NCI-H2107 treated with DMSO at 0.1 percent for 48 hours (cell line): ENCODE results near the gene ZBTB17.
"Not testable (repeated sequence)": the region's sequence is repeated elsewhere in the genome, so short reads cannot be mapped to it uniquely, and the experiment has no call there.

Source experiments
- DNase-seq: peaks from one replicate; lab custom pipeline; 2025; ENCODE audit not compliant: unreplicated experiment; lab: John Stamatoyannopoulos, UW

ZBTB17 gene

DNA sequence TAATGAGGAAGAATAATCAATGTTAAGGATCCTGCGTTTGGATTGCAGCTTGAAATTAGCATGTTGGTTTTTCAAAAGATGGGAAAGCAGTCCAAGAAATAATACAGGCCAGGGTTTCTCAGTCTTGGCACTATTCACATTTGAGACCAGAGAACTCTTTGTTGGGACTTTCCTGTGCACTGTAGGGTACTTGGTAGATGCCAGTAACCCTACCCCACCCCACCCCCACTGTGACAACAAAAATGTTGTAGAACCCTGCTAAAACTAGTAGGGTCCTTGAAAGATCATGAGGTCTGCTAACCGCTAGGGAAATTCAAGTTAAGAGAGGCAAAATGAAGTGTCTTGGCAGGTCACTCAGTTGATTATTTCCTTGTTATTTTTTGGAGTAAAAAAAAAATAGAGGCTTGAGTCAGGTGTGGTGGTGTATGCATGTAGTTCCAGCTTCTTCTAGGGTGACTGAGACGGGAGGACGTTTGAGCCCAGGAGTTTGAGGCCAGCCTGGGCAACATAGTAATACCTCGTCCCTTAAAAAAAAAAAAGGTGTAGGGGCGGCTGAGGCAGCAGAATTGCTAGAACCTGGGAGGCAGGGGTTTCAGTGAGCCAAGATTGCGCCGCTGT is 75.1 kb downstream of the ZBTB17 start:
- no peak for DNase-seq

DNA sequence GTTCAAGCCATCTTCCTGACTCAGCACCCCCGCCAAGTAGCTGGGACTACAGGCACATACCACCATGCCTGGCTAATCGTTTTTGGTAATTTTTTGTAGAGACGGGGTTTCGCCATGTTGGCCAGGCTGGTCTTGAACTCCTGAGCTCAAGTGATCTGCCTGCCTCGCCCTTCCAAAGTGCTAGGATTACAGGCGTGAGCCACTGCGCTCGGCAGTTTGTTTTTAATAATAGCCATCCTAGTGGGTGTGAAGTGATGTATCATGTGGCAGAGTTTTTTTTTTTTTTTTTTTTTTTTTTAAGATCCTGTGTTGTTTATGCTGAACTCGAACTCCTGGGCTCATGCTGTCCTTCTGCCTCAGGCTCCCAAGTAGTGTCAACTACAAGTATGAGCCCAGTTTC is 76.6 kb downstream of the ZBTB17 start:
- DNase-seq = no peak

DNA sequence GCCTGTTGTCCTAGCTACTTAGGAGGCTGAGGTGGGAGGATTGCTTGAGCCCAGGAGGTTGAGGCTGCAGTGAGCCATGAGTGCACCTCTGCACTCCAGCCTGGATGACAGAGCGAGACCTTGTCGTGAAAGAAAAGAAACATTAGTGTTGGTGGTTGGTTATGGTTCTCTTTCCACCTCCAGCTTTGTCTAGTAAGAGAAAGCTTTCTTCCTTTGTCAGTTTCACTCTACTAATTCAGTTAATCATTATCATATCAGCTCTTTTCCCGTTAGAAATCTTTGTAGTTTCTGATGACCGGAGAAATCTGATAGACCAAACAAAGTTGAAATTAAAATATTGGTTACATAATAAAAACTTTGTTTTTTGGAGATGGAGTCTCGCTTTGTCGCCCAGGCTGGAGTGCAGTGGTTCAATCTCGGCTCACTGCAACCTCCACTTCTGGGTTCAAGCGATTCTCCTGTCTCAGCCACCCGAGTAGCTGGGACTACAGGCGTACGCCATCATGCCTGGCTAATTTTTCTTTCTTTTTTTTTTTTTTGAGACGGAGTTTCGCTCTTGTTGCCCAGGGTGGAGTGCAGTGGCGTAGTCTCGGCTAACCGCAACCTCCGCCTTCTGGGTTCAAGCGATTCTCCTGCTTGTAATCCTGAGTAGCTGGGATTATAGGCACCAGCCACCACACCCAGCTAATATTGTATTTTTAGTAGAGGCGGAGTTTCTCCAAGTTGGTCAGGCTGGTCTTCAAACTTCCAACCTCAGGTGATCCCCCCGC is 78.9 kb downstream of the ZBTB17 start:
- not testable (repeated sequence) for DNase-seq

DNA sequence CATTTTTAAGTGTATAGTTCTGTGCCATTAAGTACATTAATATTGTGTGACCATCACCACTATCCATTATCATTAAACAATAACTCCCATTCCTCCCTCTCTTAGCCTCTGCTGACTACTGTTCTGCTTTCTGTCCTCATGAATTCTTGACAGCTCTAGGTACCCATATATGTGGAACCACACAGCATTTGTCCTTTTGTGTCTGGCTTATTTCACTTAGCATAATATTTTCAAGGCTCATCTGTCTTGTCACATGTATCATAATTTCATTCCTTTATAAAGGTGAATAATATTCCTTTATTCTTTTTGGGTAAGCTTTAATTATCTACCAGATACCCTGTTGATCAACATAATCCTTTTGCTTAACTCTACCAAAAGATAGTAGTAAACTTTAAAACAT is 80.7 kb downstream of the ZBTB17 start:
- DNase-seq = no peak

DNA sequence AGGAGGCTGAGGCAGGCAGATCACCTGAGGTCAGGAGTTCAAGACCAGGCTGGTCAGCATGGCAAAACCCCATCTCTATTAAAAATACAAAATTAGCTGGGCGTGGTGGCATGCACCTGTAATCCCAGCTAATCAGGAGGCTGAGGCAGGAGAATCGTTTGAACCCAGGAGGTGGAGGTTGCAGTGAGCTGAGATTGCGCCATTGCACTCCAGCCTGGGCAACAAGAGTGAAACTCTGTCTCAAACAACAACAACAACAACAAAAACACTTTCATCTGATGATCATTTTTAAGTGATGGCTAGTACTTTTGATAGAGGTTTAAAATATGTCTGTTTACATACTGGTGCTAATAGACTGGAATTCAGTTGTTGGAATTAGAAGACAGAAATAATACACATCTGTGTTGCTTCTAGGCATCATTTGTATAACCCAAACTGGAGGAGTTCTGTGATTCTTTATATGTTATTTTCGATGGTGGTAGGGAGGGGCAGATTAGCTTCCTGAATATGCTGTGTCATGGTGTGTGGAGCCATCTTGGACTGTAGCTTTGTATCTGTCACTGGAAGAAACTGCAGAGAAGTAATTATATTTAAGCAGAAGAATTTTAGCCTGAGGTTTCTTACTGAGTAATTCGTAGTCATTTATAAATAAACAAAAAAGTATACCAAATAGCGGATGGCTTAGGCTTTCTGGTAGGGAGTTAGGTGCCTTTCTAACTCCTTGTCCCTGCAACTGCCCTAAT is 82.9 kb downstream of the ZBTB17 start:
- not testable (repeated sequence) for DNase-seq
